ENCODE data around the gene CMTM5.

DNA sequence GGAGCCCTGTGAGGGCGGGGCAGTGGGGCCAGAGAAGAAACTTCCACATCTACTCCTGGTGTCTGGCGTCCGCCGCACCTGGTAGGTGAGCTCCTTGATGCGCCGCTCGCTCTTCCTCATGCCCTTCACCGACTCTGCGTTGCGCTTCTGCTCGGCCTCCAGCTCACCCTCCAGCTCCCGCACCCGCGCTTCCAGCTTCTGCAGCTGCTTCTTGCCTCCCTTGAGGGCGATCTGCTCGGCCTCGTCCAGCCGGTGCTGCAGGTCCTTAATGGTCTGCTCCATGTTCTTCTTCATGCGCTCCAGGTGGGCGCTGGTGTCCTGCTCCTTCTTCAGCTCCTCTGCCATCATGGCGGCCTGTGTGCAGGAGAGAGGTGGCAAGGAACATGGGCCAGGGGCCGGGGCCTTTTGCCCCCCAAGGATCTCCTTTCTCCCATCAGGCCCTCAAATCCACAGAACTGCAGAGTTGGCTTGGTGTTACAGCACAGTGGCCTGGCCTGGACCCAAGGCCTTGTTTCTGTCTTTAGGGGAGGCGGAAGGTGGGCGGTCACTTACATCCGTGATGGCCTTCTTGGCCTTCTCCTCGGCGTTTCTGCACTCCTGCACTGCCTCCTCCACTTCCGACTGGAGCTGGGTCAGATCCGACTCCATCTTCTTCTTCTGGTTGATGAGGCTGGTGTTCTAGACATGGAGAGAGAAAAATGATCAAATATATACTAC lies 7.7 kb downstream of the CMTM5 start:
- TF ChIP-seq, protein P1, sequence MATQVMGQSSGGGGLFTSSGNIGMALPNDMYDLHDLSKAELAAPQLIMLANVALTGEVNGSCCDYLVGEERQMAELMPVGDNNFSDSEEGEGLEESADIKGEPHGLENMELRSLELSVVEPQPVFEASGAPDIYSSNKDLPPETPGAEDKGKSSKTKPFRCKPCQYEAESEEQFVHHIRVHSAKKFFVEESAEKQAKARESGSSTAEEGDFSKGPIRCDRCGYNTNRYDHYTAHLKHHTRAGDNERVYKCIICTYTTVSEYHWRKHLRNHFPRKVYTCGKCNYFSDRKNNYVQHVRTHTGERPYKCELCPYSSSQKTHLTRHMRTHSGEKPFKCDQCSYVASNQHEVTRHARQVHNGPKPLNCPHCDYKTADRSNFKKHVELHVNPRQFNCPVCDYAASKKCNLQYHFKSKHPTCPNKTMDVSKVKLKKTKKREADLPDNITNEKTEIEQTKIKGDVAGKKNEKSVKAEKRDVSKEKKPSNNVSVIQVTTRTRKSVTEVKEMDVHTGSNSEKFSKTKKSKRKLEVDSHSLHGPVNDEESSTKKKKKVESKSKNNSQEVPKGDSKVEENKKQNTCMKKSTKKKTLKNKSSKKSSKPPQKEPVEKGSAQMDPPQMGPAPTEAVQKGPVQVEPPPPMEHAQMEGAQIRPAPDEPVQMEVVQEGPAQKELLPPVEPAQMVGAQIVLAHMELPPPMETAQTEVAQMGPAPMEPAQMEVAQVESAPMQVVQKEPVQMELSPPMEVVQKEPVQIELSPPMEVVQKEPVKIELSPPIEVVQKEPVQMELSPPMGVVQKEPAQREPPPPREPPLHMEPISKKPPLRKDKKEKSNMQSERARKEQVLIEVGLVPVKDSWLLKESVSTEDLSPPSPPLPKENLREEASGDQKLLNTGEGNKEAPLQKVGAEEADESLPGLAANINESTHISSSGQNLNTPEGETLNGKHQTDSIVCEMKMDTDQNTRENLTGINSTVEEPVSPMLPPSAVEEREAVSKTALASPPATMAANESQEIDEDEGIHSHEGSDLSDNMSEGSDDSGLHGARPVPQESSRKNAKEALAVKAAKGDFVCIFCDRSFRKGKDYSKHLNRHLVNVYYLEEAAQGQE (IDR thresholded peaks at IDR 0.05; ENCODE audit: insufficient read depth in 1 of 2, low read depth in 2 of 2, low read length in 2 of 2), result no peak
- TF ChIP-seq SIN3A (IDR thresholded peaks at IDR 0.05; ENCODE audit: borderline replicate concordance, insufficient read depth, low read length), result no peak

Measured in PFSK-1 (cell line).